Stimulated activated CD4-positive, alpha-beta T cell treated with anti-CD3 and anti-CD28 coated beads, Interleukin-1b, Interleukin-23, amount 100 ng/mL, for 1 hour (primary cell): Measurements from ENCODE around the gene SPAG8.
A peak's percentile ranks its signal among the peaks of the same experiment; 100 is the strongest.

Source experiments
- DNase-seq, 2 donors: peaks; one replicate each; pipeline ENCODE4 v3.0.0-alpha.2; 2020; ENCODE audit warnings: low read depth in 2 of 2

SPAG8 gene

GRCh38 chr9:35810122-35810521 is 1.9 kb downstream of the SPAG8 start:
- DNase-seq: no peak

GRCh38 chr9:35808433-35808832 is 3.6 kb downstream of the SPAG8 start:
- no peak for DNase-seq

- DNase-seq: no peak
Observed at GRCh38 chr9:35806101-35806500, 6.0 kb downstream of the SPAG8 start.

- DNase-seq: no peak
Observed at GRCh38 chr9:35801328-35802128, 10.5 kb downstream of the SPAG8 start.

- no peak for DNase-seq
Observed at GRCh38 chr9:35800530-35800929, 11.5 kb downstream of the SPAG8 start.

- peak in 1 of 2 donors; percentile 27 for DNase-seq
Observed at GRCh38 chr9:35798658-35799374, 13.2 kb downstream of the SPAG8 start.

- DNase-seq: no peak
Observed at GRCh38 chr9:35797311-35798109, 14.6 kb downstream of the SPAG8 start.

- DNase-seq: no peak
Observed at GRCh38 chr9:35795695-35796094, 16.4 kb downstream of the SPAG8 start.

GRCh38 chr9:35793461-35793860 is 18.6 kb downstream of the SPAG8 start:
- no peak for DNase-seq

- DNase-seq: no peak
Observed at GRCh38 chr9:35792826-35793225, 19.2 kb downstream of the SPAG8 start.

- no peak for DNase-seq
Observed at GRCh38 chr9:35792024-35792813, 19.8 kb downstream of the SPAG8 start.

GRCh38 chr9:35791297-35791921 is 20.7 kb downstream of the SPAG8 start, which contains the start of gene NPR2:
TSS of gene NPR2 (plus strand) at chr9:35791591. CDS start at chr9:35792409, 818 bp downstream.
- DNase-seq: no peak

- peak in 1 of 2 donors; percentile 16 for DNase-seq
Observed at GRCh38 chr9:35790385-35791296, 21.4 kb downstream of the SPAG8 start.

- DNase-seq: no peak
Observed at GRCh38 chr9:35790025-35790384, 22.1 kb downstream of the SPAG8 start.

- DNase-seq: no peak
Observed at GRCh38 chr9:35789541-35789940, 22.5 kb downstream of the SPAG8 start.

- DNase-seq: no peak
Observed at GRCh38 chr9:35783418-35783817, 28.6 kb downstream of the SPAG8 start.

GRCh38 chr9:35781066-35781465 is 31.0 kb downstream of the SPAG8 start:
- no peak for DNase-seq

- DNase-seq: no peak
Observed at GRCh38 chr9:35778496-35778895, 33.6 kb downstream of the SPAG8 start.

GRCh38 chr9:35776018-35776417 is 36.0 kb downstream of the SPAG8 start:
- no peak for DNase-seq
